ENCODE measurements around the gene CCDC88B. TPM values are rescaled to one million over a fixed set of nuclear protein-coding genes. Genes with fewer than 3 reads are reported as not detected.

CCDC88B gene
- total RNA-seq, 2 donors from 2014 or later, result 111 to 153 TPM

GRCh38 chr11:64297699-64298358, 42.2 kb upstream of the CCDC88B start:
- ATAC-seq (no peak), DNase-seq (no peak)
- H3K9me3 ChIP-seq (ENCODE audit: control insufficient read depth, low read length, poor library complexity, severe bottlenecking), result no peaks in the 10 kb centered on the region
- peak overlapping the region; percentile 65 for H3K27ac Mint-ChIP-seq
- no peak overlapping the region for H3K4me3 Mint-ChIP-seq
- H3K4me1 Mint-ChIP-seq, result peaks cover 26% of the 10 kb centered on the region
- H3K36me3 Mint-ChIP-seq (ENCODE audit: low read depth), result peaks cover 2% of the 10 kb centered on the region
- peaks cover 62% of the 10 kb centered on the region for H3K27me3 Mint-ChIP-seq

- Mint-ChIP-seq H3K27ac (no peak overlapping the region), H3K4me3 (peak overlapping the region; percentile 88), H3K27me3 (peaks cover 48% of the 10 kb centered on the region), H3K36me3 (ENCODE audit: low read depth) (peaks cover 2% of the 10 kb centered on the region), H3K4me1 (peaks cover 28% of the 10 kb centered on the region)
- H3K9me3 ChIP-seq (ENCODE audit: control insufficient read depth, low read length, poor library complexity, severe bottlenecking), result no peaks in the 10 kb centered on the region
- ATAC-seq, result no peak
- no peak for DNase-seq
Measured at GRCh38 chr11:64298966-64299846, 40.8 kb upstream of the CCDC88B start.

- Mint-ChIP-seq H3K27ac (peak within 1 kb of the TSS; percentile 85), H3K27me3 (peaks cover 43% of the 10 kb centered on the region), H3K36me3 (ENCODE audit: low read depth) (peaks cover 2% of the 10 kb centered on the region), H3K4me1 (peaks cover 29% of the 10 kb centered on the region), H3K4me3 (peak within 1 kb of the TSS; percentile 88)
- DNase-seq (no peak), ATAC-seq (no peak)
- H3K9me3 ChIP-seq (ENCODE audit: control insufficient read depth, low read length, poor library complexity, severe bottlenecking), result no peaks in the 10 kb centered on the region
Measured at GRCh38 chr11:64299847-64300648, 40.0 kb upstream of the CCDC88B start, which contains the start of gene CATSPERZ. Gene CATSPERZ (plus strand): TSS chr11:64300358. CDS start chr11:64300411, 53 bp downstream.

- H3K4me1 Mint-ChIP-seq, result peaks cover 33% of the 10 kb centered on the region
- DNase-seq, result no peak
- H3K27me3 Mint-ChIP-seq, result peaks cover 16% of the 10 kb centered on the region
- H3K4me3 Mint-ChIP-seq, result no peak overlapping the region
- no peak for ATAC-seq
- H3K27ac Mint-ChIP-seq, result peak overlapping the region; percentile 85
- no peaks in the 10 kb centered on the region for H3K9me3 ChIP-seq (ENCODE audit: control insufficient read depth, low read length, poor library complexity, severe bottlenecking)
- peaks cover 2% of the 10 kb centered on the region for H3K36me3 Mint-ChIP-seq (ENCODE audit: low read depth)
Measured at GRCh38 chr11:64303109-64304031, 36.6 kb upstream of the CCDC88B start.

- peaks cover 14% of the 10 kb centered on the region for H3K27me3 Mint-ChIP-seq
- H3K4me3 Mint-ChIP-seq, result peak overlapping the region; percentile 93
- H3K4me1 Mint-ChIP-seq, result peaks cover 33% of the 10 kb centered on the region
- ATAC-seq (no peak), DNase-seq (no peak)
- peak overlapping the region; percentile 94 for H3K27ac Mint-ChIP-seq
- H3K9me3 ChIP-seq (ENCODE audit: control insufficient read depth, low read length, poor library complexity, severe bottlenecking), result no peaks in the 10 kb centered on the region
- peaks cover 2% of the 10 kb centered on the region for H3K36me3 Mint-ChIP-seq (ENCODE audit: low read depth)
Measured at GRCh38 chr11:64304032-64304315, 36.0 kb upstream of the CCDC88B start.

GRCh38 chr11:64304316-64305072, 35.5 kb upstream of the CCDC88B start:
- H3K4me1 Mint-ChIP-seq, result peaks cover 33% of the 10 kb centered on the region
- ATAC-seq (peak; percentile 38), DNase-seq (peak; percentile 83 to 95 (median 87))
- H3K9me3 ChIP-seq (ENCODE audit: control insufficient read depth, low read length, poor library complexity, severe bottlenecking), result no peaks in the 10 kb centered on the region
- H3K27me3 Mint-ChIP-seq, result peaks cover 14% of the 10 kb centered on the region
- H3K36me3 Mint-ChIP-seq (ENCODE audit: low read depth), result peaks cover 2% of the 10 kb centered on the region
- H3K4me3 Mint-ChIP-seq, result peak overlapping the region; percentile 93
- peak overlapping the region; percentile 94 for H3K27ac Mint-ChIP-seq

- peak; percentile 79 for ATAC-seq
- peak within 1 kb of the TSS; percentile 97 for H3K4me3 Mint-ChIP-seq
Measured at GRCh38 chr11:64305075-64305690, 34.8 kb upstream of the CCDC88B start, which contains the start of gene ESRRA. Gene ESRRA (plus strand): TSS chr11:64305524. CDS start chr11:64307180, 1,656 bp downstream.

GRCh38 chr11:64305691-64306562, 34.1 kb upstream of the CCDC88B start:
- H3K9me3 ChIP-seq (ENCODE audit: control insufficient read depth, low read length, poor library complexity, severe bottlenecking), result no peaks in the 10 kb centered on the region
- peaks cover under 1% of the 10 kb centered on the region for H3K27me3 Mint-ChIP-seq
- ATAC-seq (peak; percentile 10), DNase-seq (peak; percentile 47 to 67 (median 57))
- H3K27ac Mint-ChIP-seq, result peak overlapping the region; percentile 90
- H3K36me3 Mint-ChIP-seq (ENCODE audit: low read depth), result no peaks in the 10 kb centered on the region
- H3K4me3 Mint-ChIP-seq, result peak overlapping the region; percentile 97
- H3K4me1 Mint-ChIP-seq, result peaks cover 25% of the 10 kb centered on the region

More at GRCh38 chr11:64305075-64305690, 34.8 kb upstream of the CCDC88B start, which contains the start of gene ESRRA:
- H3K4me1 Mint-ChIP-seq, result peaks cover 30% of the 10 kb centered on the region
- peak; percentile 98 to 100 (median 99) for DNase-seq
- peak within 1 kb of the TSS; percentile 94 for H3K27ac Mint-ChIP-seq
- no peaks in the 10 kb centered on the region for H3K9me3 ChIP-seq (ENCODE audit: control insufficient read depth, low read length, poor library complexity, severe bottlenecking)
- H3K27me3 Mint-ChIP-seq, result peaks cover 8% of the 10 kb centered on the region
- H3K36me3 Mint-ChIP-seq (ENCODE audit: low read depth), result no peaks in the 10 kb centered on the region

GRCh38 chr11:64306563-64306875, 33.5 kb upstream of the CCDC88B start:
- H3K9me3 ChIP-seq (ENCODE audit: control insufficient read depth, low read length, poor library complexity, severe bottlenecking), result no peaks in the 10 kb centered on the region
- DNase-seq (no peak), ATAC-seq (no peak)
- H3K27ac Mint-ChIP-seq, result peak overlapping the region; percentile 90
- peak overlapping the region; percentile 97 for H3K4me3 Mint-ChIP-seq
- no peaks in the 10 kb centered on the region for H3K36me3 Mint-ChIP-seq (ENCODE audit: low read depth)
- H3K4me1 Mint-ChIP-seq, result peaks cover 23% of the 10 kb centered on the region
- no peaks in the 10 kb centered on the region for H3K27me3 Mint-ChIP-seq

GRCh38 chr11:64306876-64307622, 33.0 kb upstream of the CCDC88B start:
- no peak for DNase-seq
- Mint-ChIP-seq H3K27ac (peak overlapping the region; percentile 90), H3K4me3 (peak overlapping the region; percentile 97), H3K36me3 (ENCODE audit: low read depth) (no peaks in the 10 kb centered on the region), H3K4me1 (peaks cover 23% of the 10 kb centered on the region), H3K27me3 (no peaks in the 10 kb centered on the region)
- no peak for ATAC-seq
- no peaks in the 10 kb centered on the region for H3K9me3 ChIP-seq (ENCODE audit: control insufficient read depth, low read length, poor library complexity, severe bottlenecking)
